Suprapubic skin (tissue), 4 donors: ENCODE results near the gene C2CD4C.

Experiments used
- POLR2A ChIP-seq, 2 donors: fragments of 450-650 bp; IDR thresholded peaks; one replicate each; pipeline ENCODE4 v1.6.1; 2017; ENCODE audit warnings: antibody characterized with exemption in 2 of 2, mild to moderate bottlenecking in 2 of 2, moderate library complexity in 2 of 2
- POLR2AphosphoS5 ChIP-seq, 3 donors: sonication (generic); formaldehyde crosslinking; IDR thresholded peaks; one replicate each; pipeline ENCODE4 v1.6.1; 2017; ENCODE audit warnings: antibody characterized with exemption in 3 of 3

DNA sequence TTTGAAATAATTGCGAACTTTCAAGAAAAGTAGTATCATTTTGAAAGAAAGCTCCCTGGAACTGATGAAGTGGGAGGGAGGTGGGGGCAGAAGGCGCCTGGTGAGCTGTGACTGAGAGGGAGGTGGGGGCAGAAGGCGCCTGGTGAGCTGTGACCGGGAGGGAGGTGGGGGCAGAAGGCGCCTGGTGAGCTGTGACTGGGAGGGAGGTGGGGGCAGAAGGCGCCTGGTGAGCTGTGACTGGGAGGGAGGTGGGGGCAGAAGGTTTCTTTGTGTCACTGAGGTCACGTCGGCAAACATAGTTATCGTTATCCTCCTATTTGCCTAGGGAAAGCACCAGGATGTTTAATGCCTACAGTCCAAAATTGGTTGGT, 24.2 kb downstream of the C2CD4C start:
- TF ChIP-seq POLR2AphosphoS5 (IDR thresholded peaks at IDR 0.05) (no peak), POLR2A (IDR thresholded peaks at IDR 0.05) (no peak)
